ENCODE measurements around the gene PIP5K1C. TPM values are rescaled to one million over a fixed set of nuclear protein-coding genes. Genes with fewer than 3 reads are reported as not detected.
A peak's percentile ranks its signal among the peaks of the same experiment; 100 is the strongest.

Gene PIP5K1C
- total RNA-seq, 1 experiment from 2014 or later: 13.7 TPM

GRCh38 chr19:3620145-3620816 lies 80.0 kb downstream of the PIP5K1C start:
- H3K36me3 ChIP-seq (replicated peaks; ENCODE audit: control insufficient read depth, insufficient read depth, low read length): 0 out of 2 replicates have a peak, but pooled peaks cover 3% of the 10 kb centered on the region
- no peaks in the 10 kb centered on the region for H3K27me3 ChIP-seq (ENCODE audit: control insufficient read depth, insufficient read depth, low read length)
- H3K4me3 ChIP-seq (ENCODE audit: insufficient read depth, low read depth, low read length): no peak overlapping the region
- DNase-seq: no peak

GRCh38 chr19:3619631-3620012 lies 80.6 kb downstream of the PIP5K1C start:
- Histone ChIP-seq H3K27me3 (ENCODE audit: control insufficient read depth, insufficient read depth, low read length) (no peaks in the 10 kb centered on the region), H3K36me3 (replicated peaks; ENCODE audit: control insufficient read depth, insufficient read depth, low read length) (0 out of 2 replicates have a peak, but pooled peaks cover 3% of the 10 kb centered on the region), H3K4me3 (ENCODE audit: insufficient read depth, low read depth, low read length) (no peak overlapping the region)
- no peak for DNase-seq

DNA sequence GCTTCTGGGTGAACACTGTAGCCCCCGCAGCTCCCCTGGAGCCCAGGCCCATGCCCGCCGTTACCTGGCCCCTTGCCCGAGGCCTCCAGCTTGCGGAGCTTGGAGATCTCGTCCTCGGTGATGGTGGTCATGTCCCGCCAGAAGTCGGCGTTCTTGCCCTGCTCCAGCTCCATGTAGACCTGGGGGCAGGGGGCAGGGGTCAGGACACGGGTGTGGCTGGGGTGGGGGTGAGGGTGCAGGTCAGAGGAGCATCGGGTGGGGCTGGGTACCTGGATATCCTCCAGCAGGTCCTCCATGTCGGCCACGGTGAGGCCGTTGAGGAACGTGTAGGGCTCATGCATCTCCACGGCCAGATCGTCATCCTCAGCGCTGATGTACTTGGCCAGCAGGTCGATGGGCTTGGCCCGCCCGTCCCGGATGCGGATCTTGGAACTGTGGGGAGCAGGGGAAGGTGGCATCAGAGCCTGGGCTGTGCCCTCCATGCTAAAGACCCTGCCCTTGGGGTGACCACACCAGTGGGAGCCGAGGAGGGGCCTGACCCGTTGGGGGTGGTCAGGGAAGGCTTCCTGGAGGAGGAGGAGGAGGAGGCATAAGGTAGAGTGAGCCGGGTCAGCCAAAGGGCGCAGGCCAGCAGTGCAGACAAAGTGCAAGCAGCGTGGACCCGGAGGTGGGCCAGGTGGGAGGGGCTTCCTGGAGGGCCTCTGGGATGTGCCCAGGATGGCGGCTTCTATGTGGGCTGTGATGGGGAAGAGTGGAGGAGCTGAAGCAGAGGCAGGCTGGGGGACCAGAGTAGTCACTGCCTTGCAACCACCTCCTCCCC lies 81.2 kb downstream of the PIP5K1C start:
- DNase-seq: no peak
- H3K27me3 ChIP-seq (ENCODE audit: control insufficient read depth, insufficient read depth, low read length): no peaks in the 10 kb centered on the region

GRCh38 chr19:3618144-3618810 lies 82.0 kb downstream of the PIP5K1C start:
- DNase-seq: peak; percentile 99
- no peaks in the 10 kb centered on the region for H3K27me3 ChIP-seq (ENCODE audit: control insufficient read depth, insufficient read depth, low read length)
- 0 out of 2 replicates have a peak, but pooled peaks cover 1% of the 10 kb centered on the region for H3K36me3 ChIP-seq (replicated peaks; ENCODE audit: control insufficient read depth, insufficient read depth, low read length)
- no peak overlapping the region for H3K4me3 ChIP-seq (ENCODE audit: insufficient read depth, low read depth, low read length)

More for the DNA sequence above, 81.2 kb downstream of the PIP5K1C start:
- 0 out of 2 replicates have a peak, but pooled peaks cover 3% of the 10 kb centered on the region for H3K36me3 ChIP-seq (replicated peaks; ENCODE audit: control insufficient read depth, insufficient read depth, low read length)
- H3K4me3 ChIP-seq (ENCODE audit: insufficient read depth, low read depth, low read length): no peak overlapping the region

DNA sequence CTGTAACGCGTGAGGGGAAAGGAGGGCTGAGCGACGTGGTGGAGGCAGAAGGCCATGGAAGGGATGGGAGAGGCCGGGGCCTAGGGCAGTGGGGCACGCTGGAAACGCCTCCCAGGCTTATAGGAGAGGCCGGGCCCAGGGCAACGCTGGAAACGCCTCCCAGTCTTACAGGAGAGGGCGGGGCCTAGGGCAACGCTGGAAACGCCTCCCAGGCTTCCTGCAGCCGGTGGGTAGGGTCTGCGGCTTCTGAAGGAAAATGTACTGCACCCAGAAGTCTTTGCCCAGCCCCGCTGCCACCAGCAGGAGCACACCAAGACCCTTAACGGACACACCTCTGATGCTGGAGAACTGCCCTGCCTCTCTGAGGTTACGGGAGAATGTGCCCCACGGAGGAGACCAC lies 82.8 kb downstream of the PIP5K1C start:
- Histone ChIP-seq H3K36me3 (replicated peaks; ENCODE audit: control insufficient read depth, insufficient read depth, low read length) (0 out of 2 replicates have a peak, but pooled peaks cover 1% of the 10 kb centered on the region), H3K4me3 (ENCODE audit: insufficient read depth, low read depth, low read length) (no peak overlapping the region), H3K27me3 (ENCODE audit: control insufficient read depth, insufficient read depth, low read length) (no peaks in the 10 kb centered on the region)
- no peak for DNase-seq

DNA sequence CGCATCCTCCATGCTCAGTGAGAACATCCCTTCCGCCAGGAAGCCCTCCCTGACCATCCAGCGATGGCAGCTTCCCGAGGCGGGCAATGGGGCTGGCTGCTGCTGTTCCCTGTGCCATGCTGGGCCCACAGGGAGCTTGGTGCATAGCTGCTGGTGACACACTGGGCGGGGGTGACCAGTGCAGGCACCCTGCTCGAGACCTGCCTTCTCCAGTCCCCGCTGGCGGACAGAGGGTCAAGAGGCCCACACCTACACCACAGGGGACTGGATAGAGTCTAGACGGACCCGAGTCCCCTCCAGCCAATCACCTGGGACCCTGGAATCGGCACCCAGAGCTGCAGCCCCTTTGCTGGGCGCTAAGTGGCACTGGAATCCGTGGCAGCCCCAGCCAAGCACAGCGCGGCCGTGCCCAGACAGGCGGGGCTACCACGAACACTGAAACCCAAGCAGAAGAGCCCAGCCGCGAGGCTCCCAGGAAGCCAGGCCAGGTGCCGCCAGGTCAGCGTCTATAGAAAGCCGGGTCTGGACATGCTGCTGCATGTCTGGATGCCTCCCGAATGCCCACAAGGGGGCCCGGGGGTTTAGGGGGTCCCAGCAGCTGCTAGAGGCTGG lies 84.6 kb downstream of the PIP5K1C start:
- DNase-seq: no peak
- no peaks in the 10 kb centered on the region for H3K27me3 ChIP-seq (ENCODE audit: control insufficient read depth, insufficient read depth, low read length)
- no peaks in the 10 kb centered on the region; the same call in 1 of the 2 replicates for H3K36me3 ChIP-seq (replicated peaks; ENCODE audit: control insufficient read depth, insufficient read depth, low read length)
- H3K4me3 ChIP-seq (ENCODE audit: insufficient read depth, low read depth, low read length): no peak overlapping the region

GRCh38 chr19:3614858-3615505 lies 85.3 kb downstream of the PIP5K1C start:
- no peaks in the 10 kb centered on the region for H3K27me3 ChIP-seq (ENCODE audit: control insufficient read depth, insufficient read depth, low read length)
- no peak for DNase-seq
- peaks cover 1% of the 10 kb centered on the region; the same call in 1 of the 2 replicates for H3K36me3 ChIP-seq (replicated peaks; ENCODE audit: control insufficient read depth, insufficient read depth, low read length)
- H3K4me3 ChIP-seq (ENCODE audit: insufficient read depth, low read depth, low read length): no peak overlapping the region

DNA sequence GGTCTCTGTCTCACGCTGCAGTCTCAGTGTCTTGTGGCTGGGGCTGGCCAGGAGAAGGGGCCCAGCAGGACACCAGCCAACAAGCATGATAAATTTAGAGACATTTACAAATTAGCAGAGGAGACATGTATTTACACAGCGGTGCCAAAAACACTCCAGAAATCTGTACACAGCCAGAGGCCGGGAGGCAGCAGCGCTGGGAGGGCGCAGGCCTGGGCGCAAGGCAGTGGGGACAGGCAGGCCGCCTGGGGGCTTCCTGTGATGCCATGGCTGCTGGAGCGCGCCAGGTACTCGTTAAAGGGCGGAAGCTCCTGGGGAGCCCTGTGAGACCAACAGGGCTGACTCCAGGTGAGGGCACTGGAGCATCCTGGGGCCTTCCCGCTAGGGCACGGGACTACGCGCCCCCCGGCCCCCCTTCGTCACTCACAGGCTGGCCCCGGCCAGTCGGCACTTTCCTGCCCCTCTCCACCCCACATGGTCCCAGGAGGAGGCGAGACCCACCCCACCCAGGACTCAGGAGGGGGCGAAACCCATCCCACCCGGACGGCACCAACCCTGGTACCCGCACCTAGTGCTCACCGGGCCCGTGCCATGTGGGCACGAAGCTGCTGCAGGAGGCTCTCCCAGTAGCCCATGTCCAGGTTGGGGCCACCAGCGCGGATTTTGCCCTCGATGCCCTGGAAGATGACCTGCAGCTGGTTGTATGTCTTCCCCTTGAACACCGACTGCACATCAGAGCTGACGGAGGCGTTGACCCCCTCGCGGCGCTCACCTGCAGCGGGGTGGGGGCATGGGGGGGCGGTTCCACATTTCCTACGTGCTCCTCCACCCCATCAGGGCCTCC lies 86.2 kb downstream of the PIP5K1C start:
- Histone ChIP-seq H3K4me3 (ENCODE audit: insufficient read depth, low read depth, low read length) (no peak overlapping the region), H3K36me3 (replicated peaks; ENCODE audit: control insufficient read depth, insufficient read depth, low read length) (peaks cover 1% of the 10 kb centered on the region; the same call in 1 of the 2 replicates), H3K27me3 (ENCODE audit: control insufficient read depth, insufficient read depth, low read length) (no peaks in the 10 kb centered on the region)
- DNase-seq: no peak

DNA sequence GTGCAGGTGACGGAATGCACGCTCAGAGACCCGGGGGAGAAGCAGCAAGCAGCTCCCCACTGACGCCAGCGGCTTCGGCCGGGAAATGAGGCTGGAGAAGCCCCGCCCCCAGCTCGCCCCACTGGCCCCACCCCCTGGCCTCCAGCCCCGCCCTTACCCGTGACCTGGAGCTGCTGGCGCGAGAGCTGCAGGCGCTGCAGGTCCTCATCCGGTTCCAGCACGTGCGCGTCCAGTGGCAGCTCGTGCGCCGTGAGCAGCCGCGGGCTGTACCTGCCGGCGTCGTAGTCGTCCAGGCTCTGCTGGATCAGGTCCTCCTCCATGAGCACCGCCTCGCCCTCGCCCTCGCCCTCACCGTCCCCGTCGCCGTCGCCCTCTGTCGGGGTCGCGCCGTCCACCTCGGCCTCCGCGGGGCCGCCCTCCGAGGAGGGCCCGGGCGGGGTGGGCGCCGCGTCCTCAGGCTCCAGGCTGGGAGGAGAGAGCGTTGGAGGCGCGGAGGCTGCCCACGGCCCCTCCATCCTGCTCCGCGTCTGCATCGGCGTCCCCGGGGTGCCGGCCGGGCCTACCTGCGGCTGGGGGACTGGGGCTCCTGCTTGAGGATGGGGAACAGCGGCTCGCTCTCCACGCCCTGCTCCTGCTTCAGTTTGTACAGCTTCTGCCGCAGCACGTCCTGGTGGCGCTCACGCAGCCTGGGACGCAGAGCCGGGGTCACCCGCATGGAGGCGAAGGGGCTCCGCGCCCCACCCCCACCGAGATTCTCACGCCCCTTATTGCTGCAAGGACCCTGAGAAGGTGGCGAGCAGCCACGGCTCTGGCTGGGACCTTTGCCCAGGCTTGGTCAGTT lies 87.1 kb downstream of the PIP5K1C start:
- H3K27me3 ChIP-seq (ENCODE audit: control insufficient read depth, insufficient read depth, low read length): no peaks in the 10 kb centered on the region
- peak; percentile 98 for DNase-seq

GRCh38 chr19:3612330-3612729 lies 87.9 kb downstream of the PIP5K1C start:
- H3K4me3 ChIP-seq (ENCODE audit: insufficient read depth, low read depth, low read length): no peak overlapping the region
- peaks cover 1% of the 10 kb centered on the region; the same call in 1 of the 2 replicates for H3K36me3 ChIP-seq (replicated peaks; ENCODE audit: control insufficient read depth, insufficient read depth, low read length)
- H3K27me3 ChIP-seq (ENCODE audit: control insufficient read depth, insufficient read depth, low read length): no peaks in the 10 kb centered on the region
- no peak for DNase-seq

More for the DNA sequence above, 87.1 kb downstream of the PIP5K1C start:
- Histone ChIP-seq H3K4me3 (ENCODE audit: insufficient read depth, low read depth, low read length) (no peak overlapping the region), H3K36me3 (replicated peaks; ENCODE audit: control insufficient read depth, insufficient read depth, low read length) (peaks cover 1% of the 10 kb centered on the region; the same call in 1 of the 2 replicates)

DNA sequence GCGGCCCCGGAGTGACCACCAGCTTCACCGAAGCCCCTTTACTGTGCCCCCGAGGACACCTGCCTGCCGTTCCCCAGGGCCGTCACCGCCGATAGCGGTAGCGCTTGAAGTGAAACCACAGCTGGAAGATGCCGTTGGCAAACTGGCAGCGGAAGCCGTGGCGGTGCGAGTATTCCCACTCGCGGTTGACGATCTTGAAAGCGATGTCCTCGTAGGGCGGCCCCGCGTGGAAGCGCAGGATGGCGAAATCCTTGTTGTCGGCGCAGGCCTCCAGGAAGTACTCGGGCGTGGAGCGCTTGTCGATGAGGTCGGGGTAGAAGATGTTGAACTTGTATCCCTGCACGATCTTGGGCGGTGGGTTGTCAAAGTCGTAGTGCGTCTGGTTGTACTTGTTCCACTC lies 88.4 kb downstream of the PIP5K1C start:
- peaks cover 1% of the 10 kb centered on the region; the same call in 1 of the 2 replicates for H3K36me3 ChIP-seq (replicated peaks; ENCODE audit: control insufficient read depth, insufficient read depth, low read length)
- DNase-seq: no peak
- no peaks in the 10 kb centered on the region; the same call in 1 of the 2 replicates for H3K27me3 ChIP-seq (ENCODE audit: control insufficient read depth, insufficient read depth, low read length)
- no peak overlapping the region for H3K4me3 ChIP-seq (ENCODE audit: insufficient read depth, low read depth, low read length)

All from H7 (cell line).